Measurements from ENCODE around the gene PIK3CG. TPM values are rescaled to one million over a fixed set of nuclear protein-coding genes. Genes with fewer than 3 reads are reported as not detected.
"Not testable (repeated sequence)": the region's sequence is repeated elsewhere in the genome, so short reads cannot be mapped to it uniquely, and the experiment has no call there.

The PIK3CG gene
- total RNA-seq, 4 donors from 2014 or later: 2.0 to 3.2 (median 2.4) TPM

DNA sequence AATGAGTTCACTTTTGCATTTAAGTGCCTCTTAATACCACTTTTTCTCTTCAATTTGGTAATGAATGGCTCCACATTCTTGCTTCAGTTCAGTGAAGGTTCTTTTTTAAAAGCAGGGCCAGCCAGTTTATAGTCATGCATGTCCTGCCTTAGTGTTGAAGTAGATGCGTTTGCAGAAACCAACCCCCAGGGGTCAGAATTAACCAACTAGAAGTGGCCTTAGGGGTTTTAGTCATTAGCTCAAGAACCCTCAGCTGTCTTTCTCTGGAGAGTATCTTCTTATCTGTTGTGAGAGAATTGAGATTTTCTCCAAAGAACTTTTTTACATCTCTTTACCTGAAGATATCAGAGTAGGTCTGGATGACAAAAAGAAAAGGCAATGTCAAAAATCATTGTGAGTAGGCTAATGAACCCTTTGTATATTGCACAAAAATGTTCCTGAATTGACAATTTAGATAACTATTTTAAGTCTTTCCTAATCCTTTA is 82.2 kb downstream of the PIK3CG start:
- 4 to 8% methylated on average over 1 of the region's 1 CpG for whole genome bisulfite sequencing, 2 donors
- DNase-seq (ENCODE audit: low spot score in 2 of 2): peak in 1 of 2 donors; percentile 26
- TF ChIP-seq POLR2A (IDR thresholded peaks at IDR 0.05): no peak
- TF ChIP-seq, protein P1, sequence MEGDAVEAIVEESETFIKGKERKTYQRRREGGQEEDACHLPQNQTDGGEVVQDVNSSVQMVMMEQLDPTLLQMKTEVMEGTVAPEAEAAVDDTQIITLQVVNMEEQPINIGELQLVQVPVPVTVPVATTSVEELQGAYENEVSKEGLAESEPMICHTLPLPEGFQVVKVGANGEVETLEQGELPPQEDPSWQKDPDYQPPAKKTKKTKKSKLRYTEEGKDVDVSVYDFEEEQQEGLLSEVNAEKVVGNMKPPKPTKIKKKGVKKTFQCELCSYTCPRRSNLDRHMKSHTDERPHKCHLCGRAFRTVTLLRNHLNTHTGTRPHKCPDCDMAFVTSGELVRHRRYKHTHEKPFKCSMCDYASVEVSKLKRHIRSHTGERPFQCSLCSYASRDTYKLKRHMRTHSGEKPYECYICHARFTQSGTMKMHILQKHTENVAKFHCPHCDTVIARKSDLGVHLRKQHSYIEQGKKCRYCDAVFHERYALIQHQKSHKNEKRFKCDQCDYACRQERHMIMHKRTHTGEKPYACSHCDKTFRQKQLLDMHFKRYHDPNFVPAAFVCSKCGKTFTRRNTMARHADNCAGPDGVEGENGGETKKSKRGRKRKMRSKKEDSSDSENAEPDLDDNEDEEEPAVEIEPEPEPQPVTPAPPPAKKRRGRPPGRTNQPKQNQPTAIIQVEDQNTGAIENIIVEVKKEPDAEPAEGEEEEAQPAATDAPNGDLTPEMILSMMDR (IDR thresholded peaks at IDR 0.05): no peak
- H3K4me3 ChIP-seq (ENCODE audit: low read depth, poor library complexity, severe bottlenecking): no peak overlapping the region
- intact Hi-C loops (cut with DNase I; ENCODE audit: low total_unique reads): no loop called here

DNA sequence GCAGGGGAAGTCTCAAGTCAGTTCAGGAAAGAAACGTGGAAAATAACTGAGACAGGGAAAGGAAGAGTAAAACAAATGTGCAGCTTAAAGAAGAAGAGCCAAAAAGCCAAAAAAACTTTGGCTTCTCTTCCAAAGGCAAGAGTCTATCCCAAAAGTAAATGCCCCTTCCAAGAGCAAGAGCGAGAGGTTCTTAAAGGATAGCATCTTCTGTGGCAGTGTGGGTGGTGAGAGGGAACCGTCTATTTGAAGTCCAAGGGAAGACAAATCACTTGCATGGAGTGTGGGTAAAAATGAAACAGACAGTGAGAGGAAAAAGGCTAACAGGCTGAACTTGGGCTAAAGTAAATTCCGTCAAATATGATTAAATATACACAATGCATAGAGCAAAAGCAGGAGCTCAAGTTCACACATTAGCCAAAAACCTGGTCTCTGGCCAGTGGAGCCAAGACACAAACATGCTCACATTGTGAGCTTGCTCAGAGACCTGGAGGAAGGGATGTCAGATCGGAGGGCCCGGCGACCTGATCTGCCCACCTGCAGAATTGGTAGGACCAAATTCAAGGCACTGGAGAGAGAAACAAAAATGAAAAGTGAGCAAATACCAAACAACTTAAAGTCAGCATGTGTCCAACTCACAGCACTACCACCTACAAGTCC is 87.0 kb downstream of the PIK3CG start:
- no peak overlapping the region for H3K4me3 ChIP-seq (ENCODE audit: low read depth, poor library complexity, severe bottlenecking)
- 82 to 87% methylated on average over 7 of the region's 7 CpGs for WGBS, 2 donors
- DNase-seq (ENCODE audit: low spot score in 2 of 2): no peak
- no peak for TF ChIP-seq POLR2A (IDR thresholded peaks at IDR 0.05)
- TF ChIP-seq, protein P1 (IDR thresholded peaks at IDR 0.05): no peak
- intact Hi-C loops (cut with DNase I; ENCODE audit: low total_unique reads): no loop called here

DNA sequence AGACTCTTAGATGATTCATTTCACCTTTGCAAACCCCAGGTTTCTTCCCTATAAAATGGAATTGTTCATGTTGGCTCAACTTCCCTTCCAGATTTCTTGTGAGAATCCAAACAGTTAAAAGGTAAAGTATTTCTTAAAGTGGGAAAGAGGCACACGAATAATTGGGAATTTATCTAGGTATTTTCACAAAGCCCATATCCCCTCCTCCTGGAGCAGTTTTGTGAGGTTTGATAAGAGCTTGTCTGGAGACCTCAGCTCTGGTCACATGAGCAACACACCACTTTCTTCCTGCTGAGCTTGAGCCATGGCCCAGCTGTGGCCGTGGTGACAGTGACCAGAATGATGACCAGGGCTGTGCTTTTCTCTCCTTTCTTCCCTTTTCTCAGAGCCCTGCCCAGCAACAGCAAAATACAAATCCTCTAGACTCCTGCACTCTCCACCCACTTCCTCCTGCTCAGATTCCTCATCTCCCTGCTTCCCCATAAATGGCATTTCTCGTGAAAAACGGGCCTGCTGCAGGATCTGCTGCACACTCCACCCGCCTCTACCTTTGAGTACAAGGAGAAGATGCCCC is 87.7 kb downstream of the PIK3CG start:
- TF ChIP-seq, protein P1 (IDR thresholded peaks at IDR 0.05): no peak
- TF ChIP-seq POLR2A (IDR thresholded peaks at IDR 0.05): no peak
- H3K4me3 ChIP-seq (ENCODE audit: low read depth, poor library complexity, severe bottlenecking): no peak overlapping the region
- peak in 1 of 2 donors; percentile 35 for DNase-seq (ENCODE audit: low spot score in 2 of 2)
- intact Hi-C loops (cut with DNase I; ENCODE audit: low total_unique reads): no loop called here
- 42 to 48% methylated on average over 5 of the region's 5 CpGs for WGBS, 2 donors

DNA sequence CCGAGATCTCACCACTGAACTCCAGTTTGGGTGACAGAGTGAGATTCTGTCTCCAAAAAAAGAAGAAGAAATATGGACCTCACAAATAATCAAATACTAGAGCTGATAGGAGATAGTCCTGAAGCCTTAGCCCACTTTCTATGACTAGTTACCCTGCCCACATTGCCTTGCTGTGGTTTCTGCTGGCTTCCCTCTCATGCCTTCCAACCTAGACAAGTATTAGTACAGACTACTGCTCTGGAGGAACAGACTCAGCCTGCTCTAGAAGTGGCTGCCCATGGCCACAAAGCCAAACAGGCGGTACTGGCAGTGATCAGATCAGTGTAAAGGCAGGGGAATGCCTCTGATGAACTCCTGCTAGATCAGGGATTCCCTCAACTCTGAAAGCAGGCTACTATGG is 89.8 kb downstream of the PIK3CG start:
- intact Hi-C loops (cut with DNase I; ENCODE audit: low total_unique reads): no loop called here

DNA sequence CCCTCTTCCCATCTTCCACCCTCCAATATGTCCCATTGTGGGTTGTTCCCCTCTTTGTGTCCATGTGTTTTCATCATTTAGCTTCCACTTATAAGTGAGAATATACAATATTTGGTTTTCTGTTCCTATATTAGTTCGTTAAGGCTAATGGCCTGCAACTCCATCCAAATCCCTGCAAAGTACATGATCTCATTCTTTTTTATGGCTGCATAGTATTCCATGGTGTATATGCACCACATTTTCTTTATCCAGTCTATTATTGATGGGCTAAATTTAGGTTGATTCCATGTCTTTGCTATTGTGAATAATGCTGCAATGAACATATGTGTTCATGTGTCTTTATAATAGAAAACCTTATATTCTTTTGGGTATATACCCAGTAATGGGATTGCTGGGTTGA is 90.8 kb downstream of the PIK3CG start:
- H3K4me3 ChIP-seq (ENCODE audit: low read depth, poor library complexity, severe bottlenecking); DNase-seq (ENCODE audit: low spot score in 2 of 2); intact Hi-C loops (cut with DNase I; ENCODE audit: low total_unique reads): not testable (repeated sequence)
- 78 to 80% methylated on average over 1 of the region's 1 CpG for WGBS, 2 donors

More for the DNA sequence above, 89.8 kb downstream of the PIK3CG start:
- DNase-seq (ENCODE audit: low spot score in 2 of 2): no peak
- 94 to 98% methylated on average over 2 of the region's 2 CpGs for WGBS, 2 donors
- TF ChIP-seq, protein P1 (IDR thresholded peaks at IDR 0.05): no peak
- no peak for TF ChIP-seq POLR2A (IDR thresholded peaks at IDR 0.05)
- no peak overlapping the region for H3K4me3 ChIP-seq (ENCODE audit: low read depth, poor library complexity, severe bottlenecking)

Other genes with a start within 250 kb of the PIK3CG start
- gene CCDC71L, start 204.1 kb upstream of the PIK3CG start, total RNA-seq: 10 to 100 TPM in 1 of 4 donors, 1 to 10 TPM in 3; 3.0 to 13.4 (median 8.3) TPM
- 1 to 10 TPM; 5.0 to 6.9 (median 6.3) TPM for gene PRKAR2B, start 179.4 kb downstream of the PIK3CG start, total RNA-seq